ENCODE results near the gene TMEM116. TPM values are rescaled to one million over a fixed set of nuclear protein-coding genes. Genes with fewer than 3 reads are reported as not detected.
"Not testable (repeated sequence)": the region's sequence is repeated elsewhere in the genome, so short reads cannot be mapped to it uniquely, and the experiment has no call there.

TMEM116 gene
- total RNA-seq, 1 donor from 2014 or later = 9.7 TPM

DNA sequence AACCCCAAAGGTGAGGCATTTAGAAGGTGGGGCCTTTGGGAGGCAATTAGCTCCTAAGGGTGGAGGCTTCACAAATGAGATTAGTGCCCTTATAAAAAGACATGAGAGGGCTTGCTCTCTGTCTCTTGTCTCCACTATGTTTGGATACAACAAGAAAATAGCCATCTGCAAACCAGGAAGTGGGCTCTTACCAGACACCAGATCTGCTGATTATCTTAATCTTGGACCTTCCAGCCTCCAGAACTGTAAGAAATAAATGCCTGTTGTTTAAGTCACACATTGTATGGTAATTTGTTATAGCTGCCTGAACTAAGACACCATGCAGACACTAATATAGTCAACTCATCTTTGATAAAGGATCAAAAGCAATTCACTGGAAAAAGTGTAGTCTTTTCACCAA lies 34.4 kb downstream of the TMEM116 start:
- DNase-seq = no peak
- H3K4me3 Mint-ChIP-seq = no peak overlapping the region
- H3K4me1 Mint-ChIP-seq = peaks cover 10% of the 10 kb centered on the region
- H3K27me3 Mint-ChIP-seq = no peaks in the 10 kb centered on the region
- H3K27ac Mint-ChIP-seq = no peak overlapping the region
- no peaks in the 10 kb centered on the region for H3K9me3 Mint-ChIP-seq
- intact Hi-C loops (cut with micrococcal nuclease) = no loop called here
- H3K36me3 Mint-ChIP-seq (ENCODE audit: low read depth) = peaks cover 8% of the 10 kb centered on the region

DNA sequence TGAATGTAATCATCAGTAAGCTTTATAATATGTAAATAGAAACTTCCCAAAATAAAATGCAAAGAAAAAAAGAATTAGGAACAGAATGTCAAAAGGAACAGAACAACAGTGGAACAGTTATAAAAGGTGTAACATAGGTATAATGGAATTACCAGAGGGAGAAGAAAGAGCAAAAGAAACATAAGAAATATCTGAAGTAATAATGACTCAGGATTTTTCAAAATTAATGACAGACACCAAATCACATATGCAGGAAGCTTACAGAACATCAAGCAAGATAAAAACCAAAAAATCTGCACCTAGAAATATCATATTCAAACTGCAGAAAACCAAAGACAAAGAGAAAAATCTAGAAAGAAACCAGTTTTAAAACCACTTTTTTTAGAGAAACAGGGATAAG lies 36.1 kb downstream of the TMEM116 start:
- H3K27ac Mint-ChIP-seq = no peak overlapping the region
- peaks cover 10% of the 10 kb centered on the region for H3K4me1 Mint-ChIP-seq
- intact Hi-C loops (cut with micrococcal nuclease) = no loop called here
- H3K36me3 Mint-ChIP-seq (ENCODE audit: low read depth) = peaks cover 15% of the 10 kb centered on the region
- no peak for DNase-seq
- H3K4me3 Mint-ChIP-seq = no peak overlapping the region
- H3K9me3 Mint-ChIP-seq = no peaks in the 10 kb centered on the region
- H3K27me3 Mint-ChIP-seq = no peaks in the 10 kb centered on the region

DNA sequence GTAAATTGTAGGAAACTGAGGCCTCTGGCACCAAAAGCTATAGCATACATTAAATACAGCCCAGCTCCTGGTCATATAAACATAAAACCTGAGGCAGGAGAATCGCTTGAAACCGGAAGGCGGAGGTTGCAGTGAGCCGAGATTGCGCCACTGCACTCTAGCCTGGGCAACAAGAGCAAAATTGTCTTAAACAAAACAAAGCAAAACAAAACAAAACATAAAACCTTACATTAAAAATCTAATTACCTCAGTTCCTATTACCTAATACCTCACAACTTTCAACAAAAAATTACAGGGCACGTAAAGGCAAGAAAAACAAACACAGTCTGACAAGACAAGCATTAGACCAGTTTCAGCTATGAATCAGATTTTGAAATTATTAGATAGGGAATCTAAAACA lies 36.7 kb downstream of the TMEM116 start:
- H3K4me3 Mint-ChIP-seq = no peak overlapping the region
- peaks cover 10% of the 10 kb centered on the region for H3K4me1 Mint-ChIP-seq
- intact Hi-C loops (cut with micrococcal nuclease) = no loop called here
- no peak for DNase-seq
- no peak overlapping the region for H3K27ac Mint-ChIP-seq
- H3K27me3 Mint-ChIP-seq = no peaks in the 10 kb centered on the region
- no peaks in the 10 kb centered on the region for H3K9me3 Mint-ChIP-seq
- H3K36me3 Mint-ChIP-seq (ENCODE audit: low read depth) = peaks cover 15% of the 10 kb centered on the region

DNA sequence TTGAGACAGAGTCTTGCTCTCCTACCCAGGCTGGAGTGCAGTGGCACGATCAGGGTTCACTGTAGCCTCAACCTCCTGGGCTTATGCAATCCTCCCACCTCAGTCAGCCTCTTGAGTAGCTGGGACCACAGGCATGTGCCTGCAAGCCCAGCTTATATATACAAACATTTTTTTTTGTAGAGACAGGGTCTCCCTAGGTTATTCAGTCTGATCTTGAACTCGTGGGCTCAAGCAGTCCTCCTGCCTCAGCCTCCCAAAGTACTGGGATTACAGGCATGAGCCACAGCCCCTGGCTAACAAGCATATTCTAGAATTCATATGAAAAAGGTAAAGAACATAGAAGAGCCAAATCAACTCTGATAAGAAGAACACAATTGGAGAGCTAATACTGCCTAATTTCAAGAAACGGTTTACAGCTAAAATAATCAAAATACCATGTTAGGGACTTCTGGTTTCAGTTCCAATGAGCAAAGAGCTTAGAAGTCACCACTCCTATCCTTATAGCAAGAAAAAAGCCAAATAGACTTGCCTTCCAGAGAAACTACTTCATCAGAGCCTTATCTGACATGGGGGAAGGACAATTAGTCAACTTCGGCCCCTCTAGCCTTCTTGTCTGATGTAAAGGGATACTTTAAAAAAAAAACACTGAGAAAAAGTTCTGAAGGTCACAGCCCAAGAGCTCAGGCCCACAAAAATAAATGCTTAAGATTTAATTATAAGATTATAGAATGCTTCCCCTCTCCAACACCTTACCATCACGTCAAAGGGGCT lies 37.6 kb downstream of the TMEM116 start:
- Mint-ChIP-seq H3K9me3 (no peaks in the 10 kb centered on the region), H3K4me1 (peaks cover 10% of the 10 kb centered on the region), H3K27me3 (no peaks in the 10 kb centered on the region), H3K36me3 (ENCODE audit: low read depth) (peaks cover 15% of the 10 kb centered on the region), H3K27ac (no peak overlapping the region), H3K4me3 (no peak overlapping the region)
- intact Hi-C loops (cut with micrococcal nuclease) = no loop called here
- no peak for DNase-seq

DNA sequence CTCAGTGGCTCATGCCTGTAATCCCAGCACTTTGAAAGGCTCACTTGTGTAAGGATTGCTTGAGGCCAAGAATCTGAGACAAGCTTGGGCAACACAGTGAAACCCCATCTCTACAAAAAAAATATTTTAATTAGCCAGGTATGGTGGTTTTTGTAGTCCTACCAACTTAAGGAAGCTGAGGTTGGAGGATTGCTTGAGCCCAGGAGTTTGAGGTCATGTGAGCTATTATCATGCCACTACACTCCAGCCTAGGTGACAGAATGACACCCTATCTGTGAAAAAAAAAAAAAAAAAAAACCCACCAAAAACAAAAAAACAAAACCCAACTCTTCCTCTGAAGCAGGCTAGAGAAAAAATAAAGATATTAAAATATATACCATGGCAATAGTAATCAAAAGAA lies 41.2 kb downstream of the TMEM116 start:
- Mint-ChIP-seq H3K4me1 (peaks cover 10% of the 10 kb centered on the region), H3K36me3 (ENCODE audit: low read depth) (peaks cover 26% of the 10 kb centered on the region), H3K27me3 (no peaks in the 10 kb centered on the region), H3K27ac (no peak overlapping the region), H3K9me3 (peaks cover 5% of the 10 kb centered on the region), H3K4me3 (no peak overlapping the region)
- intact Hi-C loops (cut with micrococcal nuclease) = no loop called here
- DNase-seq = no peak

DNA sequence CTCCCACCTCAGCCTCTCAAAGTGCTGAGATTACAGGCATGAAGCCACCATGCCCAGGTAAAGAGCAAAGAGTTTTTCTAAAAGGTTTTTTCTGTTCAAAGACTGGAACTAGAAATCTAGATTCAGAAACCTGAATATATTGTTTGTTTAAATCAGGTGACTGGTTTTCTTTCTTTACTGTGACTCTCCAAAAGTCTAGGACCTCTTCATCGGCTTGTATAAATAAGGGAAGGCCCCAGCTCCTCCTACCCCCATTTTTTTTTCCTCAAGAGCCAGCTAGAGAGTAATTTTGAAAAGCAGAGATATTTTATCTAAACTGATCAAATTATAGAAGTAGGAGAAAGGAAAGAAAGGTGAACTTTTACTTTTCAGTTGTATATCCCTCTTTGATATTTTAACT lies 48.0 kb downstream of the TMEM116 start:
- Mint-ChIP-seq H3K9me3 (peaks cover 30% of the 10 kb centered on the region), H3K27me3 (no peaks in the 10 kb centered on the region), H3K4me3 (no peak overlapping the region), H3K27ac (no peak overlapping the region), H3K36me3 (ENCODE audit: low read depth) (peaks cover 50% of the 10 kb centered on the region), H3K4me1 (peaks cover 15% of the 10 kb centered on the region)
- no peak for DNase-seq
- intact Hi-C loops (cut with micrococcal nuclease) = no loop called here

DNA sequence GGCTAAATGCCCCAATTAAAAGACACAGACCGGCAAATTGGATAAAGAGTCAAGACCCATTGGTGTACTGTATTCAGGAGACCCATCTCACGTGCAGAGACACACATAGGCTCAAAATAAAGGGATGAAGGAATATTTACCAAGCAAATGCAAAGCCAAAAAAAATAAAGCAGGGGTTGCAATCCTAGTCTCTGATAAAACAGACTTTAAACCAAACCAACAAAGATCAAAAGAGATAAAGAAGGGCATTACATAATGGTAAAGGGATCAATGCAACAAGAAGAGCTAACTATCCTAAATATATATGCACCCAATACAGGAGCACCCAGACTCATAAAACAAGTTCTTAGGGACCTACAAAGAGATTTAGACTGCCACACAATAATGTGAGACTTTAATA lies 53.4 kb downstream of the TMEM116 start:
- H3K4me1 Mint-ChIP-seq; H3K27me3 Mint-ChIP-seq; intact Hi-C loops (cut with micrococcal nuclease); H3K4me3 Mint-ChIP-seq; H3K27ac Mint-ChIP-seq; DNase-seq: not testable (repeated sequence)
- H3K36me3 Mint-ChIP-seq (ENCODE audit: low read depth) = peaks cover 62% of the 10 kb centered on the region
- H3K9me3 Mint-ChIP-seq = peaks cover 31% of the 10 kb centered on the region

DNA sequence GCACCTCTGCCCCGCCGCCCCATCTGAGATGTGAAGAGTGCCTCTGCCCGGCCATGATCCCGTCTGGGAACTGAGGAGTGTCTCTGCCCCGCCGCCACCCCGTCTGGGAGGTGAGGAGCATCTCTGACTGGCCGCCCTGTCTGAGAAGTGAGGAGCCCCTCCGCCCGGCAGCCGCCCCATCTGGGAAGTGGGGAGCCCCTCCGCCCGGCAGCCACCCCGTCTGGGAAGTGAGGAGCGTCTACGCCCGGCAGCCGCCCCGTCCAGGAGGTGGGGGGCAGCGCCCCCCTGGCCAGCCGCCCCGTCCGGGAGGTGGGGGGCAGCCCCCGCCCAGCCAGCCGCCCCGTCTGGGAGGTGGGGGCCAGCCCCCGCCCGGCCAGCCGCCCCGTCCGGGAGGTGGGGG lies 55.7 kb downstream of the TMEM116 start:
- H3K27ac Mint-ChIP-seq; DNase-seq; H3K4me3 Mint-ChIP-seq; intact Hi-C loops (cut with micrococcal nuclease); H3K27me3 Mint-ChIP-seq; H3K4me1 Mint-ChIP-seq: not testable (repeated sequence)
- Mint-ChIP-seq H3K36me3 (ENCODE audit: low read depth) (peaks cover 63% of the 10 kb centered on the region), H3K9me3 (peaks cover 37% of the 10 kb centered on the region)

DNA sequence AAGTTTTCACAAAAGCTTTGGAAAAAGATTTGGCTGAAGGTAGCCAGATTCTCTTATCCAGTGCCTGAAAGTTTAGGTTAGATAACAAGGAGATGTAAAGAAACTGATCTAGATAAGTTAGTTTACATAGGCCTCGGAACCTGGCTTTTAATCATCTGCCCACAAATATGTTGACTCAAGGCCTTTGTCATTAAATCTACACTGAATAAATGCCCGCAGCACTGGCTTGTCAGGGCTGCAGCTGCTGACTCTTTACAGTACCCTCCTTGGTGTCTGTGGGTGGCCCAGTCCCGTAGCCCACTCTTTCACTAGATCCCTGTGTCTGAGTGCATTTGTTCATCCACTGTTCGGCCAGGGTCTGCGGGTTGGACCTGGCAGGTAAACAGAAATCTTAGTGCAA lies 58.0 kb downstream of the TMEM116 start:
- peak; percentile 21 for DNase-seq
- H3K4me1 Mint-ChIP-seq = peaks cover 25% of the 10 kb centered on the region
- peaks cover 49% of the 10 kb centered on the region for H3K36me3 Mint-ChIP-seq (ENCODE audit: low read depth)
- H3K27ac Mint-ChIP-seq = no peak overlapping the region
- intact Hi-C loops (cut with micrococcal nuclease) = no loop called here
- H3K27me3 Mint-ChIP-seq = no peaks in the 10 kb centered on the region
- peaks cover 21% of the 10 kb centered on the region for H3K9me3 Mint-ChIP-seq
- H3K4me3 Mint-ChIP-seq = no peak overlapping the region

DNA sequence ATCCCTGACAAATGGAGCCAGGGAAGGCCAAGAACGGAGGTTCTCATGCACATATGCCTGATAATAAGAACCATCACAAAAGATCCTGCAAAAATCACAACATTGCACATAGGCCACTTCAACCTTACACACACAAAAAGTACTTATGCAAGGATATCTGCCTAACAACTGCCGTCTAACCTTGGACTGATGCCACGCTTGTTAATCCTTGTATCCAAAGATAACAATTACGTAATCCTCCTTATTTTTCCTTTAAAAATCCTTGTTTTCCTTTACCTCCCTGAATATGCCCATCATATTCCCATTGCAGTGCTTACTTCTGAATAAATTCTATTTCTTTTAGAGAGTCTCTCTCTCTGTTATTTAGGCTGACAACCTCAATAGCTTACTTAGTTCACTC lies 59.5 kb downstream of the TMEM116 start:
- Mint-ChIP-seq H3K4me3 (no peak overlapping the region), H3K36me3 (ENCODE audit: low read depth) (peaks cover 37% of the 10 kb centered on the region), H3K9me3 (peaks cover 16% of the 10 kb centered on the region), H3K27me3 (no peaks in the 10 kb centered on the region), H3K27ac (no peak overlapping the region), H3K4me1 (peaks cover 26% of the 10 kb centered on the region)
- peak; percentile 9 for DNase-seq
- intact Hi-C loops (cut with micrococcal nuclease) = no loop called here

DNA sequence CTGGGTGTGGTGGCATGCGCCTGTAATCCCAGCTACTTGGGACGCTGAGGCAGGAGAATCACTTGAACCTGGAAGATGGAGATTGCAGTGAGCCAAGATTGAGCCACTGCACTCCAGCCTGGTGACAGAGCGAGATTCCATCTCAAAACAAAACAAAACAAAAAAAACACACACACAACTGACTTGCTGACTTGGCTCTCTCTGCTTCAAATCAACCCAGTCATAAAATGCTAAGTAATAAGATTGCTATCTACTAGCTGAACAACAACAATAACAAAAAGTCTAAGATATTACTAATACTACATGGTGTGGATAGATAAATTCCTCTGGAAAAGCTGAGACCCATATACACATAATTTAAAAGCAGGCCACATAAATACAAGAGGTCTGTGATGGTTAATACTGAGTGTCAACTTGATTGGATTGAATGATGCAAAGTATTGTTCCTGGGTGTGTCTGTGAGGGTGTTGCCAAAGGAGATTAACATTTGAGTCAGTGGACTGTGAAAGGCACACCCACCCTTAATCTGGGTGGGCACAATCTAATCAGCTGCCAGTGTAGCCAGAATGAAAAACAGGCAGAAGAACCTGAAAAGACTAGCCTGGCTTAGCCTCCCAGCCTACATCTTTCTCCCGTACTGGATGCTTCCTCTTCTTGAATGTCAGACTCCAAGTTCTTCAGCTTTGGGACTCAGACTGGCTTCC lies 60.7 kb downstream of the TMEM116 start:
- DNase-seq = peak; percentile 42
- Mint-ChIP-seq H3K36me3 (ENCODE audit: low read depth) (peaks cover 32% of the 10 kb centered on the region), H3K9me3 (peaks cover 14% of the 10 kb centered on the region), H3K4me1 (peaks cover 29% of the 10 kb centered on the region)
- H3K27ac Mint-ChIP-seq; intact Hi-C loops (cut with micrococcal nuclease); H3K4me3 Mint-ChIP-seq; H3K27me3 Mint-ChIP-seq: not testable (repeated sequence)

DNA sequence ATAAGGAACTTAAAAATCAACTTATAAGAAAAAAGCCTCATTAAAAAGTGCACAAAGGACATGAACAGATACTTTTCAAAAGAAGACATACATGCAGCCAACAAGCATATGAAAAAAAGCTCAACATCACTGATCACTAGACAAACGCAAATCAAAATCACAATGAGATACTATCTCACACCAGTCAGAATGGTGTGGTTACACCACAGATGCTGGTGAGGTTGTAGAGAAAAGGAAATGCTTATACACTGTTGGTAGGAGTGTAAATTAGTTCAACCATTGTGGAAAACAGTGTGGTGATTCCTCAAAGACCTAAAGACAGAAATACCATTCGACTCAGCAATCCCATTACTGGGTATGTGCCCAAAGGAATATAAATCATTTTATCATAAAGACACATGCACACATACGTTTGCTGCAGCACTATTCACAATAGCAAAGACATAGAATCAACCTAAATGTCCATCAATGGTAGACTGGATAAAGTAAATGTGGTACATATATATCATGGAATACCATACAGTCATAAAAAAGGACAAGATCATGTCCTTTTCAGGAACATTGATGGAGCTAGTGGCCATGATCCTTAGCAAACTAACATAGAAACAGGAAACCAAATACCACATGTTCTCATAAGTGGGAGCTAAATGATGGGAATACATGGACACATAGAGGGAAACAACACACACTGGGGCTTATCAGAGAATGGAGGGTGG lies 61.8 kb downstream of the TMEM116 start:
- Mint-ChIP-seq H3K9me3 (peaks cover 14% of the 10 kb centered on the region), H3K4me3 (peak overlapping the region; percentile 22), H3K27ac (peak overlapping the region; percentile 22), H3K4me1 (peaks cover 32% of the 10 kb centered on the region), H3K36me3 (ENCODE audit: low read depth) (peaks cover 25% of the 10 kb centered on the region)
- H3K27me3 Mint-ChIP-seq; intact Hi-C loops (cut with micrococcal nuclease): not testable (repeated sequence)
- DNase-seq = peak; percentile 82

DNA sequence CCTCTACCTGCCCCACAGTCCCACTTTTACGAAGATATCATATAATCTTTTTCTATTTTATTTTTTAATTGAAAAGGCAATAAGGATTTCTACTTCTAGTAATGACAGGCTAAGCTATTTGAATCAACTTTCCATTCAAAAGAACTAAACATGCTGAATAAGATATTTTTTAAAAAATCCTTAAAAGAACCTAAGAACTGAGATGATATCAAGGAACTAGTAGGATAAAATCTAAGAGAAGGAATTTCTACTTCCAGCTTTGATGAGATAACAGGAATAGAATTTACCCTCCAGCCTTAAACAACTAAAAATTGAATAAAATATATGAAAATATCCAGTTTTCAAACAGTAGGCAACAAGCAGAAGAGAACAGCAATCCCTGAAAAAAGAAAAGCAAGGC lies 69.0 kb downstream of the TMEM116 start:
- Mint-ChIP-seq H3K4me1 (peaks cover 16% of the 10 kb centered on the region), H3K27me3 (no peaks in the 10 kb centered on the region), H3K4me3 (no peak overlapping the region), H3K9me3 (no peaks in the 10 kb centered on the region), H3K36me3 (ENCODE audit: low read depth) (peaks cover 2% of the 10 kb centered on the region), H3K27ac (no peak overlapping the region)
- intact Hi-C loops (cut with micrococcal nuclease) = loop anchor here (2.0 kb wide), 1 partner anchor 443 kb away; no protein-coding TSS in a partner anchor
- no peak for DNase-seq

DNA sequence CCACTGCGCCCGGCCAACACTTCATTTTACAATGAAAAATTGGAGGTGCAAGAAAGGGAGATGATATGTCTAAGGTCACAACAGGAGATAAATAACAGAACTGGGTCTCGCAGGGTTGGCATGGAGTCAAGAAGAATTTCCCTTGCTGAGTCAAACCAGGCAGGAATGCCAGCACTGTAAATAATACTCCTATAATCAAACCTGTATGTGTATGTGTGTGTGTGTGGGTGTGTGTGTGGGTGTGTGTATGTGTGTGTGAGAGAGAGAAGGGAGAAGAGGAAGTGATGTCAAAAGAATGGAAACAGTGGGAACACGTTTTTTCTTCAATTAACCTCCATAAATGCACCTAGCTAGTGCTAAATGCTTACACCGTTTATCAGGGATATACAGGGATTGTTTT lies 70.4 kb downstream of the TMEM116 start:
- peaks cover 13% of the 10 kb centered on the region for H3K4me1 Mint-ChIP-seq
- no peak for DNase-seq
- intact Hi-C loops (cut with micrococcal nuclease) = no loop called here
- no peaks in the 10 kb centered on the region for H3K27me3 Mint-ChIP-seq
- no peaks in the 10 kb centered on the region for H3K9me3 Mint-ChIP-seq
- H3K4me3 Mint-ChIP-seq = no peak overlapping the region
- H3K27ac Mint-ChIP-seq = peak overlapping the region; percentile 77
- peaks cover 2% of the 10 kb centered on the region for H3K36me3 Mint-ChIP-seq (ENCODE audit: low read depth)

Data from activated CD4-positive, alpha-beta T cell treated with anti-CD3 and anti-CD28 coated beads, Interleukin-2, amount 10 ng/mL, durations not matched to agents 24 days and 14 days (primary cell).